HG03520 (cell line): ENCODE measurements around the gene IFI35.
"Not testable (repeated sequence)": the region's sequence is repeated elsewhere in the genome, so short reads cannot be mapped to it uniquely, and the experiment has no call there.

Source experiments
- ATAC-seq: cut with Tn5 transposase; IDR thresholded peaks from one replicate; pipeline ENCODE4 v1.9.1; 2021; ENCODE audit warnings: mild to moderate bottlenecking, moderate library complexity; ENCODE audit not compliant: unreplicated experiment

Gene IFI35

DNA sequence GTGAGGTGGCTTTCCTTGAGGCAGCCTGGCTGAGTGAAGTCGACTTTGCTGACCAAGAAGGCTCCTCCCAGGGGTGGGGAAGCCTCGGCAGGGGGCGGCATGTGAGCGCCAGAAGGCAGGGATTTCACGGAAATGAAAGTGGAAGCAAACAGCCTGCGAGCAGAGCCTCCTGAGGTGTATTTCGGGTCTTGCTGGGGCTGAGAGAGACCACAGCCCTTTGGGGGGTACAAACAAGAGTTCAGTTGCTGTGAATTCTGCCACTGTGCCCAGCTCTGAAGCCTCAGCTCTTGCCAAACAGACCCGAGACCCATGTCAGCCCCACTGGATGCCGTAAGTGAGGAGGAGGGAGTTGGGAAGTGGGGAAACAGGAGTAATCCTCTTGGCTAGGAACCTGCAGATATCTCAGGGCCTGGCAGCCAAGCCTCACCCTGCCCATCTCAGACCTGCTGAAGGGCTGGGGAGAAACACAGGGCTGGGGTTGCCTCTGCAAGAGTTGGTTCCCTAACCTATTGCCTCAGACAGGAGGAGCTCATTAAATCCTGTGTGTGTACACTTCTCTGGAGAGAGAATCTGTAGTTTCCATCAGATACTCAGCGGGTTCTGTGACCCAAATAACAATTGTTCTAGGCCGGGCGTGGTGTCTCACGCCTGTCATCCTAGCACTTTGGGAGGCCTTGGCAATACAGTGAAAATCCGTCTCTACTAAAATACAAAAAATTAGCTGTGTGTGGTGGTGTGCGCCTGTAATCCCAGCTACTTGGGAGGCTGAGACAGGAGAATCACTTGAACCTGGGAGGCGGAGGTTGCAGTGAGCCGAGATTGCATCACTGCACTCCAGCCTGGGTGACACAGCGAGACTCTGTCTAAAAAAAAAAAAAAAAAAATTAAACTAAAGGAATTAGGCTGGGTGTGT is at the start of gene IFI35:
IFI35 (plus strand) TSS at position 146 of the 913 bp plus-strand sequence; CDS start at position 310, 164 bp downstream.
- peak; percentile 64 for ATAC-seq

DNA sequence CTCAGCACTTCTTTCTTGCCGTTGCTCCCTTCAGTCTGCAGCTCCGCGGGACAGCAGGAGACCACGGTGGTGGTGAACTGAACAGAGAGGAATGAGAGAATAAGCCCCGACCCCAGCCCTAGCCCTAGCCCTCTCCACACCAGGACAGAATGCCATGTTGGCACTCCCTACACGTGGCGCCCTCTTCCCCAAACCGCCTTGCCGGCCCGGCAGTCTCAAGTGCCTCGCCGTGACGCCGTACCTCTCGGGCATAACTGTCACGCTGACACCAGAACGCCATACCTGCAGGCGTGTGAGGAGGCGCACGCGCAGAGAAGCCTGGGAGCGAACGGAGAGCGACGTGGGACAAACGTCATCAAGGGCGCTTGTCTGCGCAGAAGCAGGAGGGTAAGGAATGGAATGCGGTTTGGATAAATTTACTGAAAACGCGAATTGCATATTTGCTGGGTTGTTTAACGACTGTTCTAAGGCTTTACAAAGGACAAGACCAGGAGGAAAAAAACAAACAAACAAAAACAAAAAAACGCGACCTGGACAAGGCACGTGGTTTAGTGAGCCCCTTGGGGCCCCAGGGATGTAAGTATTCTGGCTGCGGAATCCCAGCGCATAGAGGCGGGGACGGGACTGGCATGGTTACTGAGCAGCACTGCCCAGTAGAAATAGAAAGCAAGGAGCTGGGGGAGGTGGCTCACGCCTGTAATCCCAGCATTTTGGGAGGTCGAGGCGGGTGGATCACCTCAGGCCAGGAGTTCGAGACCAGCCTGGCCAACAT is 42.2 kb upstream of the IFI35 start, which contains the start of gene AARSD1:
AARSD1 (minus strand) TSS at position 294 of the 772 bp plus-strand sequence; CDS start at position 280, 14 bp downstream.
- ATAC-seq = peak; percentile 69

DNA sequence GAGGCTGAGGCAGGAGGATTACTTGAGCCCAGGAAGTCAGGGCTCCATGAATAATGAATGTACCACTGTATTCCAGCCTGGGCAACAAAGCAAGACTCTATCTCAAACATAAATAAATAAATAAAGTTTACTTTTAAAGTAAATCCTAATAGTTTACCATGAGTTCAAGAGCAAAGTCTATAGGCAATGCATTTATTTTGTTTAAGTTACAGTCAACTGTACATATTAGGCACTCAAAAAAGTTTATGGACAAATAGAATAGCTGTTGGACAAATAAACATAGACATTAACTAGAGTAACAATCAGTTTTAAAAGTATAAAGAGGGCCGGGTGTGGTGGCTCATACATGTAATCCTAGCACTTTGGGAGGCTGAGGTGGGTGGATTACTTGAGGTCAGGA is 38.7 kb upstream of the IFI35 start:
- ATAC-seq = no peak

DNA sequence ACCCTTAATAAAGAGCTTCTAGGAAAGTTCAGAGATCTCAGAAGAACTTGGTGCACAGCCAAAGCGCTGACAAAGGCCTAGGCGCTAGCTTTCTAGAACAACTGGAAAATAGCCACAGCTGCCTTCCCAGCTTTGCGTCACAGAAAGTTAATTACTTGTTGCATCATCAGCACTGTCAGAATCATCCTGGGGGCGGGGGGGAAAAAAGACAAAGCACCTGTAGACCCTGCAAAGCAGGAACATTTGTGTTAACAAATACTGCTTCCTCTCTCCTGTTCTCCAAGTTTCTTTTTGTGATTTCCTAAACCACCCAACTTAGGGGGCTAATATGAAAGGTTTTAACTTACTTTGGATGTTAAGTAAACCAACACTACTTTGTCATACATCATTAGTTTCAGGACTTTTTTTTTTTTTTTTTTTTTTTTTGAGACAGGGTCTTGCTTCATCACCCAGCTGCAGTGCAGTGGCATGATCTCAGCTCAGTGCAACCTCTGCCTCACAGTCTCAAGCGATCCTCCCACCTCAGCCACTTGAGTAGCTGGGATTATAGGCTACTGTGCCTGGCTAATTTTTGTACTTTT is 37.5 kb upstream of the IFI35 start:
- no peak for ATAC-seq

DNA sequence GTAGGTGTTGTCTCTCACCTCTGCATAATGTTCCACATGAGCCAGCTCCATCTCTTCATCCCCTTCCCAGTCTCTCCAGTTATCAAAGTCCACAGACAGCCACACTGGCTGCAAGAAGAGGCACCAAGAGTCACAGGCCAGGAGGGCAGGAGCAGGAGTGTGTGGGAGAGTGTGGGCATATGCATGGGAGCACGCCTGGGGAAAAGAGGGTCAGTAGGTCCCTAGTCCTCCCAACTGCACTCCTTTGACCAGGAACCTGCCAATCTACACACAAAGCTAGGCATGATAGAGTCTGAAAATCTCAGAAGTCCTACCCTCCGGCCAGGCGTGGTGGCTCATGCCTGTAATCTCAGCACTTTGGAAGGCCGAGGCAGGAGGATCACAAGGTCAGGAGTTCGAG is 35.0 kb upstream of the IFI35 start:
- ATAC-seq = no peak

DNA sequence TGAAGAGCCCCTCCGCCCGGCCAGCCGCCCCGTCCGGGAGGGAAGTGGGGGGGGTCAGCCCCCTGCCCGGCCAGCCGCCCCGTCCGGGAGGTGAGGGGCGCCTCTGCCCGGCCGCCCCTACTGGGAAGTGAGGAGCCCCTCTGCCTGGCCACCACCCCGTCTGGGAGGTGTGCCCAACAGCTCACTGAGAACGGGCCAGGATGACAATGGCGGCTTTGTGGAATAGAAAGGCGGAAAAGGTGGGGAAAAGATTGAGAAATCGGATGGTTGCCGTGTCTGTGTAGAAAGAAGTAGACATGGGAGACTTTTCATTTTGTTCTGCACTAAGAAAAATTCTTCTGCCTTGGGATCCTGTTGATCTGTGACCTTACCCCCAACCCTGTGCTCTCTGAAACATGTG is 33.3 kb upstream of the IFI35 start:
- ATAC-seq = not testable (repeated sequence)

DNA sequence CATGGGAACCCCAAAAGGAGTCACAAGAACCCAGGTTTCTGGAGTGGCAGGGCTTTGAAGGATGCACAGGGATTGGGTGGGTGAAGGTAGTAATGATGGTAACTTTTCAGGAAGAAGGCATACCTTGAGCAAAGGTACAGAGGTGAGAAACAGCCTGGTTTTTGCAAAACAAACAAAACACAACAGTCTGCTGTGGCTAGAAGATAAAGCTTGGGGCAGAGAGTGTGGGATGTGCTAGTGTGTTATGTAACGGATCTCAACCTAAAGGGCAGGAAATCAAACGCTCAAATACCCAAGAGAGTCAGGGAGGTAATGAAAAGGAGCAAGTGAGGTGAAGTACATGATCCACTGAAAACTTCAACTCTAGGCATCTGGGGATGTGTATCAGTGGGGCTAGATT is 31.3 kb upstream of the IFI35 start:
- no peak for ATAC-seq

DNA sequence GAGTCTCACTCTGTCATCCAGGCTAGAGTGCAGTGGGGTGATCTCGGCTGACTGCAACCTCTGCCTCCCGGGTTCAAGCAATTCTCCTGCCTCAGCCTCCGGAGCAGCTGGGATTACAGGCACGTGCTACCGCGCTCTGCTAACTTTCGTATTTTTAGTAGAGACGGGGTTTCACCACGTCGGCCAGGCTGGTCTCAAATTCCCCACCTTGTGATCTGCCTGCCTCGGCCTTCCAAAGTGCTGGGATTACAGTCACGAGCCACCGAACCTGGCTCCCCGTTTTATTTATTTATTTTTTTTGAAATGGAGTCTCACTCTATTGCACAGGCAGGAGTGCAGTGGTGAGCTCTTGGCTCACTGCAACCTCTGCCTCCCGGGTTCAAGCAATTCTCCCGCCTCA is 30.9 kb upstream of the IFI35 start:
- ATAC-seq = not testable (repeated sequence)

DNA sequence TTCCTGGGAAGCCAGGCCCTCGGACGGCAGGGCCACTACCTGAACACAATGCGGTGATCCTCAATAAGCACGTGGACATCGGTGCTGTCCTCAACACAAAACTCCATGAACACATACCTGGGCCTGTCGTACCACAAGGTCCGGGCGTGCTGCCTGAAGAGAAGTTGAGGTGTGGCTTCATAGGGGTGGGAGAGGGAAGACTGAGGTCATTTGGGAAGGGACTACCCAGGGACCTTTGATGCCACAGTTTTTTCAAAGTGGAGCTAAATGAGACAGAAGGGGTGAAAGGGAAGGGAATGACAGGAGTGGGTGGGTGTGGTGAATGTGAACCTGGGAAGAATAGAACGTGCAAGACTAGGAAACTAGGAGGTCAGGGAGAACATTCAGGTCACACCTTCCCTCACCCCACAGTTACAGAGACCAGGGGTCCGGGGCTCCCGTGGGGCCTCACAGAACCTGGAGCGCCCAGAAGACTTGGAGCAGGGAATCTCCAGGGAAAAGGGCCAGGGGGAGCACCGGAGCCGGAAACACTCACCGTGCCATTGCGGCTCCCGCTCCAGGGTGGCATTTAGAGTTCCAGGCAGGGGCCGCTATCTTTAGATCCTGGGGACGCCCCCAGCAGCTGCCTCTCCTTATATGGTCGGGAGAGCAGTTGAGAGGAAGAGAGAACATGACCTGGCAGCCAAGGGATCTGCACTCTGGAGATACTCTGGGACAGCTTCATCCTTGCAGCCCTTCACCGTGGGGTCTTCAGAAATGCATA is 26.9 kb upstream of the IFI35 start, which contains the start of gene PTGES3L:
PTGES3L (minus strand) TSS at position 570 of the 763 bp plus-strand sequence; CDS start at position 543, 27 bp downstream.
- ATAC-seq = no peak

DNA sequence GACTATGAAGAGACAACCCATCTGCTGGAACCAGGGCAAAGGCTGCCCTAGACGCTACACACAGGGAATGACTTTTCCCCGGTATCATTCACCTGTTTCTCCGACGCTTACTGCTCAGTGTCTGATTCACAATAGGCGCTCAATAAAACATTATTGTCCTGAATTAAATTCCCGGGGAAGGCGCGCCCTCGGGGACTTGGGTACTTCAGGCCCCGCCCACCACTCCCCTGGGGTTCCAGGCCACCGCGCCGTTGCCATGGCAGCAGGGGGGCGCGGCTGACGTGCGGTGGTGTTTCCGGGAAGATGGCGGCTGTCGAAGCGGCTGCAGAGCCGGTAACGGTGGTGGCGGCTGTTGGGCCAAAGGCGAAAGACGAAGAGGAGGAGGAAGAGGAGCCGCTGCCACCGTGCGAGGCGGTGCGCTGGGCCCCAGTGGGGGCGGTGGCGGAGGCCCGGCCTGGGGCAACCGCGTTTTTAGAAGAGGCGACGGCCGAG is 26.3 kb upstream of the IFI35 start, which contains the start of gene RUNDC1:
RUNDC1 (plus strand) TSS at position 292 of the 492 bp plus-strand sequence; CDS start at position 304, 12 bp downstream.
- peak; percentile 74 for ATAC-seq

DNA sequence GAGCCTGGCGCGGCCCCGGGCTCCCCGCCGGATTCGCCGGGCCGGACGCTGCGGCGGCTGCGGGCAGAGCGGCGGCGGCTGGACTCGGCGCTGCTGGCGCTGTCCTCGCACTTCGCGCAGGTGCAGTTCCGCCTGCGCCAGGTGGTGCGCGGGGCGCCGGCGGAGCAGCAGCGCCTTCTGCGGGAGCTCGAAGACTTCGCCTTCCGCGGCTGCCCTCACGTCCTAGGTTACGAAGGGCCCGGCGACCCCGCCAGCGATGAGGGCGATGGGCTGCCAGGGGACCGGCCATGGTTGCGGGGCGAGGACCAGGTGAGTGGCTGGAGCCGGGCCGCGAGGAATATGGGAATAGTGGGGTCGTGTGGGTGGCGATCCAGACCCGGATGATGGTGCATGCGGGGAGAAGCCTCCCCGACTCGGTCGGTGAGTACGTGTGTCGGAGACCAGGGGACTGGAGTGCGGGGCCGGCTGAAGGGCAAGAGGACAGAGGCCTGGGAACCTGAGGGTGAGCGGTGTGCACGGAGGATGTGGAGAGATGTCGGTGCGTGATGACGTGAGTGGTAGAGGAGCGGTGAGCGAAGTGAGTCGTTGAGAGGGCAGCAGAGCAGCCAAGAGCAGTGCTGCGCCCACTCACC is 25.7 kb upstream of the IFI35 start:
- ATAC-seq = peak; percentile 57

DNA sequence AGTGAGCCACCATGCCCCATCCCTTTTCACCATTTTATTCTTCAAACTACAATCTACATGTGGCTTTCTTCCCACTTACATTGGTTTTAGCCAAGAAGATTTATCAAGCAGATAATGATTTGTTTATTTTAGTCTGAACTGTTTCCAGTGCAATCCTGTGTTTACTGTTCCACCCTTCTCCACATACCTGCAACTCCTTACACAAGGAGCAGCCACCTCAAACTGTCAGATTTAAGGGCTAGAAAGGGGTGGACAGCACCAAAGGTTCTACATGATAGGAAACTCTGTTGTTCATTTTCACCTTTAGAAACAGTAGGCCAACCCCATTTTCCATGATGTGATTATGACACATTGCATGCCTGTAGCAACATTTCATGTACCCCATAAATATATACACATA is 24.3 kb upstream of the IFI35 start:
- ATAC-seq = no peak

DNA sequence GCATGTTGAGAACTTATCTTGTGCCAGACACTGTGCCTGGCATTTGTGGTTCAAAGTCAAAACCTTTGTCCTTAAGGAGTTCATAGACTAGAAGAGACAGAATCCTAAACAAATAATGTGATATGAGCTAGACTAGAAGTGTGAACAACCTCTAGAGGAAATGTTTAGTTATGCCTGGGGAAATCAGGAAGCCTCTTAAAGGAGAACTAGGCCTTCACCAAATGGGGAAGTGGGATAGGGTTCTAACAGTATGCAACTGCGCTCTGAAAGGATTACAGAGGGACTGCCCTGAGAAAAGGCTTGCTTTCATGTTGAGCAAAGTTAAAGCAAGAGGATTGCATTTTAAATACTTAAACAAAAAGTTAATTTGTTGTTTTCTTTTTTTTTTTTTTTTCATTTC is 21.4 kb upstream of the IFI35 start:
- no peak for ATAC-seq

DNA sequence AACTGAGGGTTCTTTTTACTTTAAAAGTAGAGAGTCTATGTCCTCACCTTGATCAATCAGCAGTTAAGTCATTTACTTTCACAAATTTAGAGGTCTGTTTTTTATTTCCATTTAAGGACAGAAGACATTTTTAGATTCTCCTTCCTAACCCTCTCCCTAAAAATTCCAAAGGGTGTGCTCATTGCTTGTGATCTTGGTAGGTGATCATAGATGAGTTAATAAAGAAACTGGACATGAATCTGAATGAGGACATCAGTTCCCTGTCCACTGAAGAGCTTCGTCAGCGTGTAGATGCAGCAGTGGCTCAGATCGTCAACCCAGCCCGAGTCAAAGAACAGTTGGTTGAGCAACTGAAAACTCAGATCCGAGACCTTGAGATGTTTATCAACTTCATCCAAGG is 17.4 kb upstream of the IFI35 start:
- no peak for ATAC-seq

DNA sequence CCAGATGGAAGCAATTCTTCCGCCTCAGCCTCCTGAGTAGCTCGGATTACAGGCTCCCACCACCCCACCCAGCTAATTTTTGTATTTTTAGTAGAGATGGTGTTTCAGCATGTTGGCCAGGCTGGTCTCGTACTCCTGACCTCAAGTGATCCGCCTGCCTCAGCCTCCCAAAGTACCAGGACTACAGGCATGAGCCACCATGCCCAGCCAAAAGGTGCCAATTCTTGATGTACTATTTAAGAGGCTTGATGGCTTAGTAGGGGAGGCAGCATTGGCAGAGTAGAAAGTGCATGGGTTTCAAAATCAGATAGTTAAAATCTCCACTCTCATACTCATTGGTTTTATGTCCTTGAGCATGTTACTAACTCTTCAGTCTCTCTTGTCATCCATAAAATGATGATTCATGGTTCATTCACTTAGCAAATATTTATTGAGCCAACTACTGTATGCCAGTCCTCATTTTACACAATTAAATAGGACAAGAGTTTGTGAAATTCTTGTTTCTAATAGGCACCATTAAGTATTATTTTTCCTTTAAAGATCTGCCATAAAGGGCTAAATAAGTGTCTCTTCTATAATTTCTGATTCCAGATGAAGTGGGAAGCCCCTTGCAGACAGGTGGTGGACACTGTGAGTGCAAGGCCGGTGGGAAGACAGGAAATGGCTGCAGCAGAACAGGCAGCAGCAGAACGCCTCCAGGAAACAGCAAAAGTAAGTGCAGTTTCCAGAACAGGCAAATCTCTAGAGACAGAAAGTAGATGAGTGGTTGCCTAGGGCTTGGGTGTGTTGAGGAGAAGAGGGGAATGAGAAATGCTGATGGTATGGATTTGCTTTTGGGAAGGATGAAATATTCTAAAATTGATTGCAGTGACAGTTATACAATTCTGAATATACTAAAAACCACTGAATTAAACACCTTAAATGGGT is 16.6 kb upstream of the IFI35 start:
- ATAC-seq = no peak

DNA sequence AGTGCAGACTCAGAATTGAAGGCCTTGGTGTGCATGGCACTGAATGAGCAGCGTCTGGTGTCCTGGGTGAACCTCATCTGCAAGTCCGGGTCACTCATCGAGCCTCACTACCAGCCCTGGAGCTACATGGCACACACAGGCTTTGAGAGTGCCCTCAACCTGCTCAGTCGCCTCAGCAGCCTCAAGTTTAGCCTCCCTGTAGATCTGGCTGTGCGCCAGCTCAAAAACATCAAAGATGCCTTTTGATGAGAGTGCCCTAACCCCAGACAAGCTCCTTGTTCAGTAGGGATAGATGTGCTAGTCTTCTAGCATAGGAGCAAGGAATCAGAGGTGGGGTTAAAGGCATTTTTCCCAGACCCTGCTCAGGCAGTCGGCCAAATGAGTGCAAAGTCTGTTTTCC is 15.1 kb upstream of the IFI35 start:
- no peak for ATAC-seq

DNA sequence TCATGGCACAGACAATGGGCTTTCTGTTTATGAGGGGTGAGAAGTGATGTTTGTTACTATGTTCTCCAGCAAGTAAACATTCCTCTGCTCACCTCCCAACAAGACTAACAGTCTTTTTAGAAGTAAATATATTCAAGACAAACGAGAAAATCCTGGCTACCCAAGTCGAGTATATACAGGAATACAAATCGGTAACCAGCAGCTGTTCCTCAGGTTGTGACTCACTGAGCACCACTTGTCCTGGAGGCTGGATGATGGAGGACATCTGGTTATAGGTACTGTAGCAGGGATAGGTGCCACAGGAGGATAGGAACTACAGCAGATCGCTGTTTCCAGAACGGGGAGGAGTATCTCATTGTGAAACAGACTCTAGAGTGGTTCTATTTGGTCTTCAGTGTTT is 13.7 kb upstream of the IFI35 start:
- ATAC-seq = no peak

DNA sequence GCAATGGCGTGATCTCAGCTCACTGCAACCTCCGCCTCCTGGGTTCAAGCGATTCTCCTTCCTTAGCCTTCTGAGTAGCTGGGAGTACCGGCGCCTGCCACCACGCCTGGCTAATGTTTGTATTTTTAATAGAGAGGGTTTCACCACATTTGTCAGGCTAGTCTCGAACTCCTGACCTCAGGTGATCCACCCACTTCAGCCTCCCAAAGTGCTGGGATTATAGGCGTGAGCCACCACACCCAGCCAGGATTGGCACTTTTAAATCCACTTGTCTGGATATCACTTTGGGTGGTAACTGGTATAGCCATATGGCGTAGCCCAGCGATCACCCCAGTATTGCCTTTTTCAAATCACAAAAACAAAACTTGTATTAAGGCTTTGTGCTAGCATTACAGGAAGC is 12.7 kb upstream of the IFI35 start:
- not testable (repeated sequence) for ATAC-seq
